Astrocyte of the spinal cord (primary cell): ENCODE measurements around the gene REPS2.

Experiments
- DNase-seq: peaks from one replicate; pipeline ENCODE4 v3.0.0; 2011; ENCODE audit warnings: low read depth, low spot score
- H3K4me3 ChIP-seq: 2 replicates; pipeline ENCODE4 v1.5.1; 2011; ENCODE audit warnings: low read depth, mild to moderate bottlenecking, low read length, moderate library complexity
- in situ Hi-C: cut with HindIII; loops from 2 replicates; pipeline ENCODE4 v1.10.0; 2017; ENCODE audit warnings: low sequenced_read_pairs
- TF ChIP-seq, protein P1 (sequence below): IDR thresholded peaks from 2 replicates; pipeline ENCODE4 v1.5.1; 2012; ENCODE audit warnings: low read depth, mild to moderate bottlenecking, low read length, inconsistent platforms

Gene REPS2

DNA sequence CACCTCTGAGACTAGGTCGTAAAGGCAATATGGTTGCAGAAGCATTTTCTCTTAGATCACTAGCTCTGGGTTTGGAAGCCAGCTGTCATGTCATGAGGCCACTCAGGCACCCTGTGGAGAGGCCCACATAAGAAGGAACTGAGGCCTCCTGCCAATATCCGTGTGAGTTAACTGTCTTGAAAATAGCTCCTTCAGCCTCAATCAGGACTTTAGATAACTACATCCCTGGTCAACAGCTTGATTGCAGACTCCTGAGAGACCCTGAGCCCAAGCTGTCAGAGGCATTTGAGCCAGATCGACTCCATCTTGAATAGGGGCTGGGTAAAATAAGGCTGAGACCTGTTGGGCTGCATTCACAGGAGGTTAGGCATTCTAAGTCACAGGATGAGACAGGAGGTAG is 15.1 kb upstream of the REPS2 start:
- in situ Hi-C loops = no loop called here
- TF ChIP-seq, protein P1, sequence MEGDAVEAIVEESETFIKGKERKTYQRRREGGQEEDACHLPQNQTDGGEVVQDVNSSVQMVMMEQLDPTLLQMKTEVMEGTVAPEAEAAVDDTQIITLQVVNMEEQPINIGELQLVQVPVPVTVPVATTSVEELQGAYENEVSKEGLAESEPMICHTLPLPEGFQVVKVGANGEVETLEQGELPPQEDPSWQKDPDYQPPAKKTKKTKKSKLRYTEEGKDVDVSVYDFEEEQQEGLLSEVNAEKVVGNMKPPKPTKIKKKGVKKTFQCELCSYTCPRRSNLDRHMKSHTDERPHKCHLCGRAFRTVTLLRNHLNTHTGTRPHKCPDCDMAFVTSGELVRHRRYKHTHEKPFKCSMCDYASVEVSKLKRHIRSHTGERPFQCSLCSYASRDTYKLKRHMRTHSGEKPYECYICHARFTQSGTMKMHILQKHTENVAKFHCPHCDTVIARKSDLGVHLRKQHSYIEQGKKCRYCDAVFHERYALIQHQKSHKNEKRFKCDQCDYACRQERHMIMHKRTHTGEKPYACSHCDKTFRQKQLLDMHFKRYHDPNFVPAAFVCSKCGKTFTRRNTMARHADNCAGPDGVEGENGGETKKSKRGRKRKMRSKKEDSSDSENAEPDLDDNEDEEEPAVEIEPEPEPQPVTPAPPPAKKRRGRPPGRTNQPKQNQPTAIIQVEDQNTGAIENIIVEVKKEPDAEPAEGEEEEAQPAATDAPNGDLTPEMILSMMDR = no peak
- DNase-seq = no peak
- H3K4me3 ChIP-seq = no peak overlapping the region

DNA sequence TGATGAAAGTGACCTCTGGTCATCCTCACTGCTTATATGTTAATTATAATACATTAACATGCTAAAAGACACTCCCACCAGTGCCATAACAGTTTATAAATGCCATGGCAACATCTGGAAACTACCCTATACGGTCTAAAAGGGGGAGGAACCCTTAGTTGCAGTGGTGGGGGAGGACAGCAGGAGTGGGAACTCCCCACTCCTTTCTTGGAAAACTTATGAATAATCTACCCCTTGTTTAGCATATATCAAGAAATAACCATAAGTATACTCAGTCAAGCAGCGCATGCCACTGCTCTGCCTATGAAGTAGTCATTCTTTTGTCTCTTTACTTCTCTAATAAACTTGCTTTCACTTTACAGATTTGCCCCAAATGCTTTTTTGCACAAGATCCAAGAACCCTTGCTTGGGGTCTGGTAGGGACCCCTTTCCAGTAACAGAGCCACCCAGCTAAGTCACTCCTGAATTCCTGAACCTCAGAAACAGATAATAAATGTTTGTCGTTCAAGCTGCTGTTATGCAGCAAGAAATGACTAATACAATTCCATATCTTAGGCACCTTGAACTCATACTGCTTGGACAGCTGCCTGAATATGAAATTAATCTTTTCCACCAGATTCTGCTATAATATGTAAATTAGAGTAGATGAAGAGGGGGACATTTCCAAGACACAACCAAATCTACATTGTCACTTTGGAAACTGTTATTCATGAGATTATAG is 14.4 kb upstream of the REPS2 start:
- TF ChIP-seq, protein P1 = no peak
- no peak for DNase-seq
- H3K4me3 ChIP-seq = no peak overlapping the region
- in situ Hi-C loops = no loop called here

DNA sequence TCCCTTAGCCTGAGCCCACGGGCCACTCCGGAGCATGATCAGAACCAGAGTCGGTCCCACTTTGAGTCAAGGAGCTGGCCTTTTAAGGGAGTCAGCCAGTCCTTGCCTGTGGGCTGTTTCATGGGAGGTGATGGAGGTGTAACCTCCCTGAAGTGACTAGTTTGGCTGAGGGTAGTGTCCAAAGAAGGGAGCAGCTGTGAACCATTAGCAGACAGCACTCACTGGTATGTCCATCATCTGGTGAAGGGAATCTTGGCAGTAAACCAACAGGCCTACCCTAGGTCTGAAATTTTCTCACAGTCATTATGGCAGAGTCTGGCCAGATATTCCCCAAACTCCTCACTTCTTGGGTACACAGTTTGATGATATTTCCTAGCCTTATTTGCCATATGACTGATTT is 12.3 kb upstream of the REPS2 start:
- in situ Hi-C loops = no loop called here

DNA sequence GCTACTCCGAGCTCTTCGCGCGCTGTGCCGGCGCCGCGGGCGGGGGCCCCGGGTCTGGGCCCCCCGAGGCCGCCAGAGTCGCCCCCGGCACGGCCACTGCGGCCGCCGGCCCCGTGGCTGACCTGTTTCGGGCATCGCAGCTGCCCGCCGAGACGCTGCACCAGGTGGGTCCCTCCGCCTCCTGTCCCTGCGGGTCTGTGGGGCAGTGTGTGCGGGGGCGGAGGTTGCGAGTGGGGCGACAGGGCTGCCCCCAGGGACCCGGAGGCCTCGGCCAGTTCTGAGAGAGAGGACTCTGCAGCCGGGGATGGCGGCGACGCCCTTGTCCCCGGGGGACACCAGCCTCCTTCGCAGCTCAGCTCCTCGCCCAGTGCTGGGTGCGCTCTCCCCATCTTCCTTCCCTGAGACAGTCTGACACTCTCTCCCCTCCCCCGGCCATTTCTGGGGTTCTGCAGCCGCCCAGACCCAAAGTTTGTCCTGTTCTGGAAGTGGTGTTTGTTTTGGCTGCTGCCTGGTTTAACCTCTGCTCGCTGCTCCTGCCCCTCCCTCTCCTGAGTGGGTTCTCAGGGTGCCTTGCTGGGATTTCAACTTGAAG is 609 bp downstream of the REPS2 start:
- no peak for DNase-seq
- in situ Hi-C loops = no loop called here
- TF ChIP-seq, protein P1 = no peak
- H3K4me3 ChIP-seq = peak overlapping the region; percentile 50

More for the DNA sequence above, 12.3 kb upstream of the REPS2 start:
- TF ChIP-seq, protein P1 = no peak
- DNase-seq = no peak
- no peak overlapping the region for H3K4me3 ChIP-seq

DNA sequence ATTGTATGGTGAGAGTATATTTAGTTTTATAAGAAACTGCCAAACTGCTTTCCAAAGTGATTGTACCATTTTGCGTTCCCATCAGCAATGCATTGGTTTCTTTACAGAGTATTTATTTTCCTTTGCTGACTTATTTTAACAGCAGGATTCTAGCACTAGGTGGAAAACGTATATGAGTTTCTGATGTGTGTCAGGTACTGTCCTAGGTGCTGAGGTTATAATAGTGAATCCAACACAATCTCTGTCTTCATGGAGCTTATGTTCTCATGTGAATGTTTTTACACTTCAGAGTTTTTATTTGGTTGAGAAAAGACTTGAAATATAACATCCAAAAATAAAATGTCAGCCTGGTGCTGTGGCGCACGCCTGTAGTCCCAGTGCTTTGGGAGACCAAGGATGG is 4.0 kb downstream of the REPS2 start:
- no peak overlapping the region for H3K4me3 ChIP-seq
- TF ChIP-seq, protein P1 = no peak
- no peak for DNase-seq
- in situ Hi-C loops = no loop called here

DNA sequence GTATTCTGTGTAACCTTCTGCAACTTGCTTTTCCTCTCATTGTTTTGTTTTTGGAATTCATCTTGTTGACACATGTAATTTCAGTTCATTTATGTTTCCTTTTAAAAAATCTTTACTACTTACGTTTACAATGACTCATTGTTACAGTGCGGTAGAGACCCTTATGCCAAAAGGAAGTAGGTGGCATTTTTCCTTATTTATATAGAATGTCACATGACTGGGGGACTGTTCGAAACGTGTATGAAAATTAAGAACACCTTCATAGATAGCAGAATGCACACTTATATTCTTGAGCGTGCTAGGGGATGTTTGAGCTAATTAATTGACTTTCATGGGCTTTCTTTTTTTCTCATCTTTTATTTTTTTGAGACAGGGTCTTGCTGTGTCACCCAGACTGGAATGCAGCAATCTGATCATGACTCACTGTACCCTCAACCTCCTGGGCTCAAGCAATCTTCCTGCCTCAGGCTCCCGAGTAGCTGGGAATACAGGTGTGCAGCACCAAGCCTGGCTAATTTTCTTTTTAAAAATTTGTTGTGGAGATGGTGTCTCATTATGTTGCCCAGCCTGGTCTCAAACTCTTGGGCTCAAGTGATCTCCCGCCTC is 7.3 kb downstream of the REPS2 start:
- TF ChIP-seq, protein P1 = no peak
- no peak overlapping the region for H3K4me3 ChIP-seq
- in situ Hi-C loops = no loop called here
- DNase-seq = peak; percentile 19
